BLaER1 treated with 17β-estradiol and CSF1 and Interleukin-3, amounts not matched to agents 10 nM and 100 nM (cell line): Measurements from ENCODE around the gene INPP5F.

Source experiments
- H3K27ac ChIP-seq, 11 experiments: shearing (Covaris generic); formaldehyde crosslinking; 2 replicates each; pipeline ENCODE4 v1.8.1; 2022
- H3K27me3 ChIP-seq, 11 experiments: shearing (Covaris generic); formaldehyde crosslinking; 2 replicates each; pipeline ENCODE4 v1.8.1; 2022
- H3K36me3 ChIP-seq, 11 experiments: shearing (Covaris generic); formaldehyde crosslinking; 2 replicates each; pipeline ENCODE4 v1.8.1; 2022
- H3K4me1 ChIP-seq, 10 experiments: shearing (Covaris generic); formaldehyde crosslinking; 2 replicates each; pipeline ENCODE4 v1.8.1; 2022
- H3K4me2 ChIP-seq, 11 experiments: shearing (Covaris generic); formaldehyde crosslinking; 2 replicates each; pipeline ENCODE4 v1.8.1; 2022
- H3K4me3 ChIP-seq, 10 experiments: shearing (Covaris generic); formaldehyde crosslinking; 2 replicates each; pipeline ENCODE4 v1.8.1; 2022
- H3K9ac ChIP-seq, 11 experiments: shearing (Covaris generic); formaldehyde crosslinking; 2 replicates each; pipeline ENCODE4 v1.8.1; 2022
- H3K9me3 ChIP-seq, 11 experiments: shearing (Covaris generic); formaldehyde crosslinking; replicated peaks in 1 of 11; 2 replicates each; pipeline ENCODE4 v1.8.1; 2022
- H4K20me1 ChIP-seq, 11 experiments: shearing (Covaris generic); formaldehyde crosslinking; 2 replicates each; pipeline ENCODE4 v1.8.1; 2022
- Cebpa-rat ChIP-seq, 11 experiments: shearing (Covaris generic); IDR thresholded peaks; 2 replicates each; pipeline ENCODE4 v1.8.1; 2022

INPP5F gene

GRCh38 chr10:119687192-119688032, 38.4 kb upstream of the INPP5F start:
- Histone ChIP-seq H4K20me1 (no peaks in the 10 kb centered on the region; a peak in 1 of 22 replicates), H3K4me1 (peaks cover 28 to 51% (median 37%) of the 10 kb centered on the region in 10 experiments), H3K4me3 (peak overlapping the region in 3 of 10 experiments; percentile 1 to 16 (median 14); a peak in 3 of 20 replicates), H3K36me3 (no peaks in the 10 kb centered on the region), H3K27ac (peak overlapping the region; percentile 21 to 64 (median 48); a peak in 20 of 22 replicates), H3K9me3 (no peaks in the 10 kb centered on the region; a peak in 1 of 22 replicates), H3K9ac (peak overlapping the region in 10 of 11 experiments; percentile 2 to 60 (median 28); a peak in 11 of 22 replicates), H3K4me2 (peak overlapping the region; percentile 56 to 82 (median 68)), H3K27me3 (no peaks in the 10 kb centered on the region)
- no peak for TF ChIP-seq Cebpa-rat (IDR thresholded peaks at IDR 0.05)

- Histone ChIP-seq H3K27me3 (no peaks in the 10 kb centered on the region), H3K4me1 (peaks cover 26 to 49% (median 37%) of the 10 kb centered on the region in 10 experiments), H3K36me3 (no peaks in the 10 kb centered on the region), H3K4me2 (peak overlapping the region; percentile 56 to 82 (median 68)), H4K20me1 (no peaks in the 10 kb centered on the region), H3K9me3 (no peaks in the 10 kb centered on the region; a peak in 1 of 22 replicates), H3K4me3 (peak overlapping the region in 2 of 10 experiments; percentile 14 to 16; a peak in 2 of 20 replicates), H3K27ac (peak overlapping the region; percentile 21 to 64 (median 48); a peak in 19 of 22 replicates), H3K9ac (peak overlapping the region in 6 of 11 experiments; percentile 20 to 38 (median 35); a peak in 7 of 22 replicates)
- peak in 1 of 11 experiments; percentile 51; a peak in 1 of 22 replicates for TF ChIP-seq Cebpa-rat (IDR thresholded peaks at IDR 0.05)
Observed at GRCh38 chr10:119688033-119688508, 37.8 kb upstream of the INPP5F start.

- H3K36me3 ChIP-seq, result no peaks in the 10 kb centered on the region
- H3K9me3 ChIP-seq, result peaks cover 0 to 3% (median 0%) of the 10 kb centered on the region in 11 experiments; a peak in 2 of 22 replicates
- peaks cover 31 to 49% (median 44%) of the 10 kb centered on the region in 10 experiments for H3K4me1 ChIP-seq
- H3K4me3 ChIP-seq, result no peak overlapping the region
- H3K27ac ChIP-seq, result peak overlapping the region in 5 of 11 experiments; percentile 1 to 29 (median 14); a peak in 4 of 22 replicates
- peak overlapping the region in 10 of 11 experiments; percentile 0 to 72 (median 60); a peak in 17 of 22 replicates for H3K4me2 ChIP-seq
- H3K27me3 ChIP-seq, result no peaks in the 10 kb centered on the region
- TF ChIP-seq Cebpa-rat (IDR thresholded peaks at IDR 0.05), result no peak
- H3K9ac ChIP-seq, result no peak overlapping the region
- H4K20me1 ChIP-seq, result no peaks in the 10 kb centered on the region
Observed at GRCh38 chr10:119689016-119689580, 36.8 kb upstream of the INPP5F start.

GRCh38 chr10:119691726-119692125, 34.1 kb upstream of the INPP5F start:
- Histone ChIP-seq H3K4me3 (no peak overlapping the region), H3K9ac (no peak overlapping the region), H3K4me1 (peaks cover 29 to 46% (median 41%) of the 10 kb centered on the region in 10 experiments), H4K20me1 (no peaks in the 10 kb centered on the region), H3K36me3 (peaks cover 0 to 5% (median 0%) of the 10 kb centered on the region in 11 experiments; a peak in 3 of 22 replicates), H3K27me3 (no peaks in the 10 kb centered on the region), H3K4me2 (no peak overlapping the region; a peak in 1 of 22 replicates), H3K9me3 (peaks cover 5 to 29% (median 24%) of the 10 kb centered on the region in 11 experiments), H3K27ac (0 out of 22 replicates have a peak overlapping the region, but pooled peaks of 1 of the 11 experiments have one; percentile 5)
- no peak for TF ChIP-seq Cebpa-rat (IDR thresholded peaks at IDR 0.05)

GRCh38 chr10:119693262-119693957, 32.4 kb upstream of the INPP5F start:
- H3K4me2 ChIP-seq, result peak overlapping the region in 10 of 11 experiments; percentile 39 to 67 (median 58); a peak in 20 of 22 replicates
- TF ChIP-seq Cebpa-rat (IDR thresholded peaks at IDR 0.05), result no peak
- no peaks in the 10 kb centered on the region for H3K27me3 ChIP-seq
- peaks cover 5 to 38% (median 28%) of the 10 kb centered on the region in 11 experiments for H3K9me3 ChIP-seq
- H3K27ac ChIP-seq, result 0 out of 22 replicates have a peak overlapping the region, but pooled peaks of 1 of the 11 experiments have one; percentile 18
- no peak overlapping the region for H3K9ac ChIP-seq
- H4K20me1 ChIP-seq, result no peaks in the 10 kb centered on the region
- H3K4me1 ChIP-seq, result peaks cover 12 to 30% (median 24%) of the 10 kb centered on the region in 10 experiments
- H3K36me3 ChIP-seq, result peaks cover 0 to 5% (median 0%) of the 10 kb centered on the region in 11 experiments; a peak in 3 of 22 replicates
- H3K4me3 ChIP-seq, result no peak overlapping the region

- TF ChIP-seq Cebpa-rat (IDR thresholded peaks at IDR 0.05), result no peak
- Histone ChIP-seq H3K9me3 (peaks cover 5 to 38% (median 28%) of the 10 kb centered on the region in 11 experiments), H3K4me2 (no peak overlapping the region), H3K36me3 (peaks cover 0 to 5% (median 0%) of the 10 kb centered on the region in 11 experiments; a peak in 3 of 22 replicates), H3K4me1 (peaks cover 14 to 28% (median 19%) of the 10 kb centered on the region in 10 experiments; a peak in 19 of 20 replicates), H3K9ac (no peak overlapping the region), H3K27ac (no peak overlapping the region), H3K4me3 (no peak overlapping the region), H3K27me3 (no peaks in the 10 kb centered on the region), H4K20me1 (no peaks in the 10 kb centered on the region)
Observed at GRCh38 chr10:119694608-119695007, 31.2 kb upstream of the INPP5F start.

- no peak overlapping the region for H3K4me3 ChIP-seq
- peak overlapping the region; percentile 48 to 88 (median 70); a peak in 21 of 22 replicates for H3K27ac ChIP-seq
- H3K9ac ChIP-seq, result peak overlapping the region in 8 of 11 experiments; percentile 1 to 67 (median 34); a peak in 10 of 22 replicates
- H3K4me2 ChIP-seq, result peak overlapping the region; percentile 34 to 83 (median 61)
- no peaks in the 10 kb centered on the region for H3K27me3 ChIP-seq
- H3K9me3 ChIP-seq, result peaks cover 0 to 25% (median 15%) of the 10 kb centered on the region in 11 experiments; a peak in 19 of 22 replicates
- no peak for TF ChIP-seq Cebpa-rat (IDR thresholded peaks at IDR 0.05)
- peaks cover 57 to 69% (median 64%) of the 10 kb centered on the region in 10 experiments for H3K4me1 ChIP-seq
- no peaks in the 10 kb centered on the region; a peak in 1 of 22 replicates for H3K36me3 ChIP-seq
- no peaks in the 10 kb centered on the region for H4K20me1 ChIP-seq
Observed at GRCh38 chr10:119700321-119700954, 25.4 kb upstream of the INPP5F start.
